ENCODE results near the gene ACTC1.

ACTC1 gene

GRCh38 chr15:34799149-34800101 lies 4.1 kb upstream of the ACTC1 start:
- Histone ChIP-seq H3K9ac (ENCODE audit: low read depth, low read length) (no peak overlapping the region), H3K36me3 (ENCODE audit: insufficient read depth, low read length) (no peaks in the 10 kb centered on the region), H3K27ac (ENCODE audit: low read depth, low read length) (no peak overlapping the region), H3K27me3 (ENCODE audit: insufficient read depth, low read length) (peaks cover 26% of the 10 kb centered on the region), H3K4me3 (ENCODE audit: low read length) (no peak overlapping the region), H3K4me1 (ENCODE audit: insufficient read depth, low read length) (peaks cover 15% of the 10 kb centered on the region), H3K9me3 (ENCODE audit: insufficient read depth, low read depth, low read length) (no peaks in the 10 kb centered on the region)
- 61% methylated on average over 16 of the region's 16 CpGs for WGBS

DNA sequence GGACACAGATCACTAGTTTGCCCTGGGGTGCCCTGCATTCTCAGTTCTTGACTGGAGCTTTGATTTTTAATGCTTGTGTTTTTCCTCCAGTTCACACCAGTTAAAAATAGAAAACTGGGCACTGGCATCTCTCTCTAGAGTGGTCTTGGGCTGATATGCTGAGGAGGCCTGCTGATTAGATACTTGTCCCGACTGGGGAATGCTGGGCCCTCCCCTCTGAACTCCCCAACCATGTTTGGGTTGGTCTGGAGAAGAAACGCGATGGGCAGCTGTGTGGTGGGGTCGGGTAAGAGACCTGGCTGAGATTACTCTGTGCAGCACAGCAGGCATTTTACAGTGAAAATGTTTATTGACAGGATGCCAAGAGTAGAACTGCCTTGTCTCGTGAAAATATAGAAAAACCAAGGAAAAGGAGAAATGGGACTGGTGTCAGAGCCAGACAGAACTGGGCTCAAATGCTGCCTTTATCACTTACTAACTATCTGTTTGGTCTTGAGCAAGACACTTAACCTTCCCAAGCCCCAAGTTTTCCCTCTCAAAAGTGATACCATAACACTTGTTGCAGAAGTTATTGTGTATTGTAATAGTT lies 1.6 kb upstream of the ACTC1 start:
- Histone ChIP-seq H3K9ac (ENCODE audit: low read depth, low read length) (no peak overlapping the region), H3K27ac (ENCODE audit: low read depth, low read length) (no peak overlapping the region), H3K4me3 (ENCODE audit: low read length) (no peak overlapping the region), H3K9me3 (ENCODE audit: insufficient read depth, low read depth, low read length) (no peaks in the 10 kb centered on the region), H3K4me1 (ENCODE audit: insufficient read depth, low read length) (peaks cover 15% of the 10 kb centered on the region), H3K36me3 (ENCODE audit: insufficient read depth, low read length) (peaks cover 15% of the 10 kb centered on the region), H3K27me3 (ENCODE audit: insufficient read depth, low read length) (peaks cover 30% of the 10 kb centered on the region)
- WGBS, result 89% methylated on average over 5 of the region's 5 CpGs

- Histone ChIP-seq H3K4me3 (ENCODE audit: low read length) (peak overlapping the region; percentile 60), H3K27me3 (ENCODE audit: insufficient read depth, low read length) (peaks cover 30% of the 10 kb centered on the region)
Observed at GRCh38 chr15:34794590-34795206, 651 bp downstream of the ACTC1 start.

GRCh38 chr15:34793901-34794300 lies 1.4 kb downstream of the ACTC1 start:
- no peak overlapping the region for H3K27ac ChIP-seq (ENCODE audit: low read depth, low read length)
- no peaks in the 10 kb centered on the region for H3K9me3 ChIP-seq (ENCODE audit: insufficient read depth, low read depth, low read length)
- peaks cover 36% of the 10 kb centered on the region for H3K36me3 ChIP-seq (ENCODE audit: insufficient read depth, low read length)
- H3K27me3 ChIP-seq (ENCODE audit: insufficient read depth, low read length), result peaks cover 30% of the 10 kb centered on the region
- peak overlapping the region; percentile 60; the same call in 1 of the 2 replicates for H3K4me3 ChIP-seq (ENCODE audit: low read length)
- peaks cover 7% of the 10 kb centered on the region for H3K4me1 ChIP-seq (ENCODE audit: insufficient read depth, low read length)
- H3K9ac ChIP-seq (ENCODE audit: low read depth, low read length), result no peak overlapping the region
- 88% methylated on average over 2 of the region's 2 CpGs for WGBS

More at GRCh38 chr15:34794590-34795206, 651 bp downstream of the ACTC1 start:
- peaks cover 15% of the 10 kb centered on the region for H3K4me1 ChIP-seq (ENCODE audit: insufficient read depth, low read length)
- no peak overlapping the region for H3K27ac ChIP-seq (ENCODE audit: low read depth, low read length)
- 84% methylated on average over 32 of the region's 33 CpGs for WGBS
- no peaks in the 10 kb centered on the region for H3K9me3 ChIP-seq (ENCODE audit: insufficient read depth, low read depth, low read length)
- peaks cover 36% of the 10 kb centered on the region for H3K36me3 ChIP-seq (ENCODE audit: insufficient read depth, low read length)
- H3K9ac ChIP-seq (ENCODE audit: low read depth, low read length), result peak overlapping the region; percentile 76

- Histone ChIP-seq H3K36me3 (ENCODE audit: insufficient read depth, low read length) (peaks cover 36% of the 10 kb centered on the region), H3K4me3 (ENCODE audit: low read length) (peak overlapping the region; percentile 17; the same call in 1 of the 2 replicates), H3K4me1 (ENCODE audit: insufficient read depth, low read length) (peaks cover 6% of the 10 kb centered on the region; the same call in 1 of the 2 replicates), H3K27me3 (ENCODE audit: insufficient read depth, low read length) (peaks cover 30% of the 10 kb centered on the region), H3K9me3 (ENCODE audit: insufficient read depth, low read depth, low read length) (no peaks in the 10 kb centered on the region), H3K27ac (ENCODE audit: low read depth, low read length) (no peak overlapping the region), H3K9ac (ENCODE audit: low read depth, low read length) (no peak overlapping the region)
- 91% methylated on average over 9 of the region's 9 CpGs for WGBS
Observed at GRCh38 chr15:34793071-34793470, 2.3 kb downstream of the ACTC1 start.

- Histone ChIP-seq H3K4me1 (ENCODE audit: insufficient read depth, low read length) (peaks cover 6% of the 10 kb centered on the region; the same call in 1 of the 2 replicates), H3K36me3 (ENCODE audit: insufficient read depth, low read length) (peaks cover 36% of the 10 kb centered on the region), H3K27ac (ENCODE audit: low read depth, low read length) (no peak overlapping the region), H3K9ac (ENCODE audit: low read depth, low read length) (no peak overlapping the region), H3K9me3 (ENCODE audit: insufficient read depth, low read depth, low read length) (no peaks in the 10 kb centered on the region), H3K27me3 (ENCODE audit: insufficient read depth, low read length) (peaks cover 24% of the 10 kb centered on the region), H3K4me3 (ENCODE audit: low read length) (no peak overlapping the region)
- 88% methylated on average over 3 of the region's 3 CpGs for whole genome bisulfite sequencing
Observed at GRCh38 chr15:34791701-34792100, 3.6 kb downstream of the ACTC1 start.

GRCh38 chr15:34790121-34790520 lies 5.2 kb downstream of the ACTC1 start:
- 97% methylated on average over 5 of the region's 6 CpGs for WGBS
- Histone ChIP-seq H3K4me3 (ENCODE audit: low read length) (no peak overlapping the region), H3K9me3 (ENCODE audit: insufficient read depth, low read depth, low read length) (no peaks in the 10 kb centered on the region), H3K9ac (ENCODE audit: low read depth, low read length) (no peak overlapping the region), H3K4me1 (ENCODE audit: insufficient read depth, low read length) (no peaks in the 10 kb centered on the region), H3K36me3 (ENCODE audit: insufficient read depth, low read length) (peaks cover 36% of the 10 kb centered on the region), H3K27ac (ENCODE audit: low read depth, low read length) (no peak overlapping the region), H3K27me3 (ENCODE audit: insufficient read depth, low read length) (peaks cover 11% of the 10 kb centered on the region)

GRCh38 chr15:34789326-34789725 lies 6.0 kb downstream of the ACTC1 start:
- Histone ChIP-seq H3K4me3 (ENCODE audit: low read length) (no peak overlapping the region), H3K9me3 (ENCODE audit: insufficient read depth, low read depth, low read length) (no peaks in the 10 kb centered on the region), H3K9ac (ENCODE audit: low read depth, low read length) (no peak overlapping the region), H3K27me3 (ENCODE audit: insufficient read depth, low read length) (peaks cover 3% of the 10 kb centered on the region), H3K27ac (ENCODE audit: low read depth, low read length) (no peak overlapping the region), H3K4me1 (ENCODE audit: insufficient read depth, low read length) (no peaks in the 10 kb centered on the region), H3K36me3 (ENCODE audit: insufficient read depth, low read length) (peaks cover 36% of the 10 kb centered on the region)
- 87% methylated on average over 6 of the region's 7 CpGs for WGBS

DNA sequence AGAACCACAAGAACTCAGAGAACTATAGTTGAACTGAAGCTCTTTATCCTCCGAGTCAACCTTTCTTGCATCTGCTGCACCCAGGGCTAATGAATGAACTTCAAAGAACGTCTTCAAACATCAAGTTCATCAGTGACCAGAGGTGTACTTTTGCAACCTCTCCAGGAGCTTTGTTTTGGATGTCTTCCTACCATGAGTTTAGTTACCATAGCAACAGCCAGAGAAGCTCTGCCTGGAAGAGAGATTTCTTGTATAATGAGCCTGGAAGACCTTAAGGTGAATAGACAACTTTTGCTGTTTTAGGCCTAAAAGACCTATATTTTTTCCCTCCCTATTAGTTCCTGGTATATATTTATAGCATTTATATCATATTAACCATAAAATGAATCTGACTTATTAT lies 9.1 kb downstream of the ACTC1 start:
- Histone ChIP-seq H3K9ac (ENCODE audit: low read depth, low read length) (no peak overlapping the region), H3K4me3 (ENCODE audit: low read length) (no peak overlapping the region), H3K4me1 (ENCODE audit: insufficient read depth, low read length) (no peaks in the 10 kb centered on the region), H3K9me3 (ENCODE audit: insufficient read depth, low read depth, low read length) (no peaks in the 10 kb centered on the region), H3K27me3 (ENCODE audit: insufficient read depth, low read length) (no peaks in the 10 kb centered on the region), H3K27ac (ENCODE audit: low read depth, low read length) (no peak overlapping the region), H3K36me3 (ENCODE audit: insufficient read depth, low read length) (peaks cover 14% of the 10 kb centered on the region)
- WGBS, result 94% methylated on average over 2 of the region's 2 CpGs

DNA sequence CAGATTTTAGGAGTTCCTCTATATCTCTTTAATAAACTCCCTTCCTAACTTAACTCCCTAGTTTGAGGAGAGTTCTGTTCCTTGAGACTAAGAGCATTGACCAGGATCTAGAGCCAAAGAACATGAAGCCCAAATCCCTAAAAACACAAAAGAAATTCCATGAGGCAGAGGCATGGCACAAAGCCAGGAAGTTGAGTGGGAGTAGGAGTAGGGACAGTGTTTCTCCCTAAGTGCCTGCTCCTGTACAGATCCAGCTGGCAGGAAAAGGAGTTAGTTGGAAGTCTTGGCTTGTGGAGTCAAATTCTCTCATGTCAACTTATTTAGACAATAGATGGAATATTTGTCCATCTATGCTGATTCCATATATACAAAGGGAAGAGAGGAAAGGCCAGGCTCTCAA lies 11.4 kb downstream of the ACTC1 start:
- H3K4me1 ChIP-seq (ENCODE audit: insufficient read depth, low read length), result no peaks in the 10 kb centered on the region
- H3K27me3 ChIP-seq (ENCODE audit: insufficient read depth, low read length), result no peaks in the 10 kb centered on the region
- no peaks in the 10 kb centered on the region for H3K36me3 ChIP-seq (ENCODE audit: insufficient read depth, low read length)
- no peak overlapping the region for H3K9ac ChIP-seq (ENCODE audit: low read depth, low read length)
- H3K27ac ChIP-seq (ENCODE audit: low read depth, low read length), result no peak overlapping the region
- no peak overlapping the region for H3K4me3 ChIP-seq (ENCODE audit: low read length)
- H3K9me3 ChIP-seq (ENCODE audit: insufficient read depth, low read depth, low read length), result no peaks in the 10 kb centered on the region

- no peak overlapping the region for H3K4me3 ChIP-seq (ENCODE audit: low read length)
- 97% methylated on average over 2 of the region's 2 CpGs for WGBS
- H3K27ac ChIP-seq (ENCODE audit: low read depth, low read length), result no peak overlapping the region
- H3K4me1 ChIP-seq (ENCODE audit: insufficient read depth, low read length), result no peaks in the 10 kb centered on the region
- H3K27me3 ChIP-seq (ENCODE audit: insufficient read depth, low read length), result no peaks in the 10 kb centered on the region
- no peaks in the 10 kb centered on the region for H3K36me3 ChIP-seq (ENCODE audit: insufficient read depth, low read length)
- no peak overlapping the region for H3K9ac ChIP-seq (ENCODE audit: low read depth, low read length)
- no peaks in the 10 kb centered on the region for H3K9me3 ChIP-seq (ENCODE audit: insufficient read depth, low read depth, low read length)
Observed at GRCh38 chr15:34783431-34783830, 11.9 kb downstream of the ACTC1 start.
